ENCODE data around the gene OTUB2. TPM values are rescaled to one million over a fixed set of nuclear protein-coding genes. Genes with fewer than 3 reads are reported as not detected.

OTUB2 gene
- total RNA-seq, 2 experiments from 2014 or later = 0.47 to 0.60 TPM

DNA sequence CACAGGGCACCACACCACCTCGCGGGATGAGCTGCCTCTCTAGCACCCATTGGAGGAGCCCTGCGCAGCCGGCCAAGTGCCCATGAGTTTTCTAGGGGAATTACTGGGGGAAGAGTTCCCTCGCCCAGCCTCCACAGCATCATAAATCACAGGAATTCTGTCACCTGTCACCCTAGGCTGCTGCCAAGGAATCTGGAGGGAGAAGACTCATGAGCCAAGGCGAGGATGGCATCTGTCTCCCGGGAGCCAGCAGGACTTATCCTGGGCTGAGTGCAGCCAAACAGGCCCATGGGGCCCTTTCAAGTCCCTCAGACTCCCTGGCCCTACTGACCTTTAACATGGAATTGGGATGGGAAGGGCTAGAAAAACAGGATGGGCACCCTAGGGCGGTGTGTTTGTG lies 7.8 kb upstream of the OTUB2 start:
- Mint-ChIP-seq H3K4me3 (no peak overlapping the region), H3K9me3 (no peaks in the 10 kb centered on the region), H3K4me1 (peaks cover 30% of the 10 kb centered on the region), H3K36me3 (no peaks in the 10 kb centered on the region), H3K27ac (no peak overlapping the region), H3K27me3 (peaks cover 39% of the 10 kb centered on the region)
- POLR2A ChIA-PET = no interaction called here
- ATAC-seq (ENCODE audit: low read depth) (no peak), DNase-seq (no peak)

GRCh38 chr14:94019329-94019728 lies 6.8 kb upstream of the OTUB2 start:
- H3K27me3 Mint-ChIP-seq = peaks cover 39% of the 10 kb centered on the region
- no peak overlapping the region for H3K4me3 Mint-ChIP-seq
- H3K9me3 Mint-ChIP-seq = no peaks in the 10 kb centered on the region
- POLR2A ChIA-PET = no interaction called here
- DNase-seq (no peak), ATAC-seq (ENCODE audit: low read depth) (no peak)
- H3K4me1 Mint-ChIP-seq = peaks cover 29% of the 10 kb centered on the region
- H3K36me3 Mint-ChIP-seq = no peaks in the 10 kb centered on the region
- H3K27ac Mint-ChIP-seq = no peak overlapping the region

DNA sequence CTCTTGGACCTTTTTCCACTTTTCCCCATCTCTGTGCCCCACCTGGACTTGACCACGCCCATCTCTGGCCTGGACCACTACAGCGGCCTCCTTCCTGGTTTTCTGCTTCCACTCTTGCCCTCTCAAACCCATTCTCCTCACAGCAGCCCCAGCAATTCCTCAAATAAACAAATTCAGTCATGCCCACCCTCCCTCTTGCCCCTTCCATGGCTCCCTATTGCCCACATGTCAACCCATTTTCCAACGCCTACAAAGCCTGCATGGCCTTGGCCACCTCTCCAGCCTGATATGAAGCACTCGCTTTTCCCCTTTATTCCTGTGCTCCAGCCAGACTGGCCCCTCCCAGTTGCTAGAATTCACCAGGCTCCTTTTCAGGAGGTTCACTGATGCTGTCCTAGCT lies 5.9 kb upstream of the OTUB2 start:
- Mint-ChIP-seq H3K4me1 (peaks cover 29% of the 10 kb centered on the region), H3K4me3 (no peak overlapping the region), H3K27me3 (peaks cover 34% of the 10 kb centered on the region), H3K36me3 (no peaks in the 10 kb centered on the region), H3K9me3 (no peaks in the 10 kb centered on the region), H3K27ac (no peak overlapping the region)
- ATAC-seq (ENCODE audit: low read depth) = no peak
- POLR2A ChIA-PET = no interaction called here
- no peak for DNase-seq

GRCh38 chr14:94021001-94021400 lies 5.1 kb upstream of the OTUB2 start:
- no peak for ATAC-seq (ENCODE audit: low read depth)
- Mint-ChIP-seq H3K36me3 (no peaks in the 10 kb centered on the region), H3K4me1 (peaks cover 32% of the 10 kb centered on the region), H3K27me3 (peaks cover 28% of the 10 kb centered on the region), H3K27ac (peak overlapping the region; percentile 11), H3K4me3 (no peak overlapping the region), H3K9me3 (no peaks in the 10 kb centered on the region)
- POLR2A ChIA-PET = no interaction called here
- no peak for DNase-seq

DNA sequence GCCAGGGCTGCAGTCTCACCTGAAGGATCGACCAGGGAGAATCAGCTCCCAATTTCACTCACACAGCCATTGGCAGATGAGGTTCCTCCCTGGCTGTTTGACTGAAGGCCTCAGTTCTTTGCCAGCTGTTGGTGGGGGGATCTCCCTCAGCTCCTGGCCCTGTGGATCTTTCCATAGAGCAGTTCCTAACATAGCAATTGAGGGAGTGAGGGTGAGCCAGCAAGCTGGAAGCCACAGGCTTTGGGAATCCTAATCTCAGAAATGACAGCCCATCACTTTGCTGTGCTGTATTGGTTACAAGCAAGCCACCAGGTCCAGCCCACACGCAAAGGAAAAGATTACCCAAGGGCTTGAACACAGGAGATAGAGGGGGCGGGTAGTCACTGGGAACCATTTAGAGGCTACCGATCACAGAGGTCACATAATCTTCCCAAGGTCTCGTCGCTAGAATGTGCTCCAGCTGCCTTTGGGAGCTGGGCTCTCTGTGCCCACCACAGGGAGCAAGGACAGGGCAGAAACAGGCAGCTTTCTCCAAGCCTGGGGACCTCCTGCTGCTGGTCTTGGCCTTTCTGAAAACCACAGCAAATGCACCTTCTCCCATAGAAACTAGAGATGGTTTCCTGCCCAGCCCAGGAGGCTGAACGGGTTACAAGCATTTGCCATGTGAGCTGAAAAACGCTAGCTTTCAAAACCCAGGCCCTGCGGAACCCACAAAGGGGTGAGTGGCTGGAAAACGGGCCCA lies 4.6 kb upstream of the OTUB2 start:
- Mint-ChIP-seq H3K27ac (peak overlapping the region; percentile 54), H3K9me3 (no peaks in the 10 kb centered on the region), H3K36me3 (no peaks in the 10 kb centered on the region), H3K27me3 (peaks cover 26% of the 10 kb centered on the region), H3K4me1 (peaks cover 34% of the 10 kb centered on the region), H3K4me3 (peak overlapping the region; percentile 52)
- DNase-seq (no peak), ATAC-seq (ENCODE audit: low read depth) (no peak)
- POLR2A ChIA-PET = no interaction called here

DNA sequence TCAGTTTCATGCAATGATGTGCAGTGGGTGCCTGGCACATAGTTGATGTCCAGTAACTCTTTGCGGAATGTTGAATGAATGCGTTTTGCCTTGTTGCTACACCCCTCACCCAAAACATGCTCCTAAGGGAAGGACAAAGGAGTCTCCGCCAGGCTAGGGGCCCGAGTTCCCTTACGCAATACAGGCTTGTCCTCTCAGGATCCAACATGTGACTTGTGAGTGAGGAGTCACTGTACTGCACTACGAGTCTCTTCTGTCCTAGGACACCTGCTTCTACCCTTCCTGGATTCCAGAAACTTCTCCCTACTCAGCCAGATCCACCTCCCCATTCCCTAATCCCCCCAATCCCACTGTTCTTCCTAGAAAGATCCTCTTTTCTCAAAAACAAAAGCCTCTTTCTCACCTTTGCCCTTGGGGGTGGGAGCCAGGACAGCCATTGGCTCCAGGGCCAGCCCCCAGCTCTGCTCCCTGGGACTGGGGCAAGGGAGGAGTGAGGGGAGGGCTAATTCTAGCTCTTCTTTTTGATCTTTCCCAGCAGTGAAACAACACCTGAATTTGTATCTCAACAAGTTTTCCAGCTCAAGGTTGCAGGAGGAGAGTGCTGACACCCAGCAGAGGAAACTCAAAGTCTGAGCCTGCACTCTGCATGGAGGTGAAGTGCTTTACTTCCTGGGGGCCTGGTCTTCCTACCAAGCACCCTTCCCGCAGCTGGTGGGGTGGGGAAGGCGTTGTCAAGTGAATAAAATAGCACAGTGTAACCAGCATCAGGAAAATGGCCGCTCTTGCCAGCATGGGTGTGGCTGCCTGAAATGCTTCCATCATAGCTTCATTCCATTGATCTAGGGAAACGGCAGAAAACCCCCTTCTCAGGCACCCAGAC lies 3.4 kb upstream of the OTUB2 start:
- H3K36me3 Mint-ChIP-seq = no peaks in the 10 kb centered on the region
- no peaks in the 10 kb centered on the region for H3K9me3 Mint-ChIP-seq
- H3K4me3 Mint-ChIP-seq = peak overlapping the region; percentile 52
- H3K27ac Mint-ChIP-seq = peak overlapping the region; percentile 4
- H3K27me3 Mint-ChIP-seq = peaks cover 20% of the 10 kb centered on the region
- DNase-seq = no peak
- ATAC-seq (ENCODE audit: low read depth) = no peak
- POLR2A ChIA-PET = no interaction called here
- H3K4me1 Mint-ChIP-seq = peaks cover 34% of the 10 kb centered on the region

DNA sequence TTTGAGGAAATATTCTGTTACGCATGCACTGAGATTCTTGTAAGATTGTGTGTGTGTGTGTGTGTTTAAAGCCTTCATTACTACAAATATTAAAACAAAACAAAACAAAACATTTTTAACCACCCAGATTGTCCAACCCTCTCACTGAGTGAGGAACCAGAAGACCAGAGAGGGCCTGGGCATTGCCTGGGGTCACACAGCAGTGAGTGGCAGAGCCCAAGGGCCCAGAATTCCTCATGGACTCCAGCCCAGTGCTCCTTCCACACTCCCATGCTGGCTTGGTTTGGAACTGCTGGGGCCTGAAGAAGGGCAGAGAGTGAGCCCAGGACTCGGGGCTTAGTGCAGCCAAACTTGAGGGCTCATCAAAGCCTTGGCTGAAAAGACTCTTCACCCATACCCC lies 1.6 kb upstream of the OTUB2 start:
- ATAC-seq (ENCODE audit: low read depth) (no peak), DNase-seq (no peak)
- no peaks in the 10 kb centered on the region for H3K36me3 Mint-ChIP-seq
- POLR2A ChIA-PET = no interaction called here
- no peaks in the 10 kb centered on the region for H3K9me3 Mint-ChIP-seq
- H3K27ac Mint-ChIP-seq = no peak overlapping the region
- peaks cover 11% of the 10 kb centered on the region for H3K27me3 Mint-ChIP-seq
- H3K4me3 Mint-ChIP-seq = no peak overlapping the region
- peaks cover 41% of the 10 kb centered on the region for H3K4me1 Mint-ChIP-seq

DNA sequence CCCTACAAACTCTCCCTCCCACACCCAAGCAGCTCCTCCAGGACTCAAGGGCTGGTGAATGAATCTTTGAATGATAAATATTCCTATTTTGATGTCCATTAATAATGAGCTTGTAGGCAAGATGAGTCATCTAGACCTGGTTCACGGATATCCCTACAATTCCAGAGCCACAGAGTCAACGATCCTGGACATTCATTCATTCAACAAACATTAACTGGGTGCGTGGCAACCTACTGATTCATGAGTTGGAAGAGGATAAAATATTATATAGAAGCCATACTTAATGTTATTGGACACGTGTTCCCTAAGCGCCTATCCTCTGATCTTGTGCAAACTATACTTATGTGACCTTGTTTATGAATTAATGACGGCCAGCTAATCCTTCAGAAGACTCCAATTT lies 420 bp upstream of the OTUB2 start:
- POLR2A ChIA-PET = interaction anchor here (0.9 to 1.3 kb wide), 3 partner anchors 14 to 86 kb away, joined by 6 to 7 read pairs (median 6); partner anchors contain the start of genes DDX24 and IFI27L1
- peaks cover 37% of the 10 kb centered on the region for H3K4me1 Mint-ChIP-seq
- no peak for DNase-seq
- H3K27ac Mint-ChIP-seq = peak overlapping the region; percentile 60
- no peaks in the 10 kb centered on the region for H3K36me3 Mint-ChIP-seq
- peaks cover 3% of the 10 kb centered on the region for H3K27me3 Mint-ChIP-seq
- no peaks in the 10 kb centered on the region for H3K9me3 Mint-ChIP-seq
- ATAC-seq (ENCODE audit: low read depth) = no peak
- H3K4me3 Mint-ChIP-seq = peak overlapping the region; percentile 73

GRCh38 chr14:94026889-94027469 lies 839 bp downstream of the OTUB2 start:
- Mint-ChIP-seq H3K4me1 (peaks cover 24% of the 10 kb centered on the region), H3K9me3 (no peaks in the 10 kb centered on the region), H3K36me3 (no peaks in the 10 kb centered on the region), H3K4me3 (peak overlapping the region; percentile 38), H3K27ac (no peak overlapping the region), H3K27me3 (no peaks in the 10 kb centered on the region)
- ATAC-seq (ENCODE audit: low read depth) (no peak), DNase-seq (no peak)
- POLR2A ChIA-PET = no interaction called here

DNA sequence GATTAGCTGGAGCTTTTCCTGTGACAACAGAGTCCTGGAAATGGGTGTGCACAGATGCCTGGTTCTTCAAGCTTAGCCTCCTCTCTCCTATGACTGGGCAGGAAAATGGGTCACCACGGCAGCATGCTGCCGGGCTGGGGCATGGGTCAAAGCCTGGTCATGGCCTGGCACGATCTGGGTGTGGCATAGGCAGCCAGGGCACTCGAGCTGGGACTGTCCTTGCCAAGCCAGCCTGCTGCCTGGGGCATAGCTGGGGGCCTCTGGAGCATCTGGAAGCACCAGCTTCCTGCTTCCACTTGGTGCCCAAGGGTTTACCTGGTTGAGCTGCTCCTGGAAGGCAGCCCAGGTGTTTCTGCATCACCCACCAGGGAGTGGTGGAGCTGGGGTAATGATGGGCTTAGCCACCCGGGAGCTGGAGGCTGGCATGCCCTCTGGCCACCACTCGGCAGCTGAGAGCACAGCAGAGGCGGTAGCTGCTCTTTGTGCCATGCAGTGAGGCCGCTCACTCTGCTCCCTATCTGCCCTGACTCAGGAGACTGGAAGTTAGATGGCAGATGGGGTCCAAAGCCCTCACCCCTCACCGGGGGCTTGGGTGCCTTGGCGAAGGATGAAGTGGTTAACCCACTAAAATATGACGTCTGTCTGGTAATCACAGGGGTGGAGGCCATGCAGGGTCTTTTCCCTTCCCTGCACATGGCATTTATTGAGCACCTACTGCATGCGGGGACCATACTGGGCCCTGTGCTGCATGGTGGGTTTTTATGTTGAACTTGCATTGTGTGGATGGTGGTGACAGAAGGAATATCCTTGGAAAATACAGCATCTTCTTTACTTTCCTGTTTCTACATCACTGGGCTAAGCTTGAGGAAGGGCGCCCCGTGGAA lies 1.7 kb downstream of the OTUB2 start:
- Mint-ChIP-seq H3K36me3 (no peaks in the 10 kb centered on the region), H3K27ac (no peak overlapping the region), H3K9me3 (no peaks in the 10 kb centered on the region), H3K4me1 (peaks cover 16% of the 10 kb centered on the region), H3K4me3 (peak overlapping the region; percentile 38), H3K27me3 (peaks cover 4% of the 10 kb centered on the region)
- no peak for ATAC-seq (ENCODE audit: low read depth)
- POLR2A ChIA-PET = no interaction called here
- no peak for DNase-seq

DNA sequence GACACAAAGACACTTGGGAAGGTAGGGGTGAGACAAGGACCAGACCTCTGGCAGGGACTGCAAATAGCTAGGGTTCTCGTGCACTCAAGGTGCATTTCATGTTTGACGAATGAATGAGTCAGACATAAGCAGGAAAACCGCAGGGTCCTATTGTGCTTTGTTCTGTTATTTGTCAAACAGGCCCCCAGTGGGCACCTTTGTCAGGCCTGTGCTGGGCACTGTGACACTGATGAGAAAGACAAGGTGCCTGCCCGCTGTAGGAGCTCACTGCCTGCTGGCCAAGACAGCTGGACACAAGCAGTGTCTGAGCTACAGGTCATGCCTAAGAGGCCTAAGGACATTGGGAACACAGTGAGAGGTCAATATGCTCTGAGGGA lies 2.3 kb downstream of the OTUB2 start:
- Mint-ChIP-seq H3K36me3 (no peaks in the 10 kb centered on the region), H3K27ac (no peak overlapping the region), H3K4me1 (peaks cover 12% of the 10 kb centered on the region), H3K27me3 (peaks cover 4% of the 10 kb centered on the region), H3K4me3 (peak overlapping the region; percentile 15), H3K9me3 (no peaks in the 10 kb centered on the region)
- ATAC-seq (ENCODE audit: low read depth) (no peak), DNase-seq (no peak)
- POLR2A ChIA-PET = no interaction called here

GRCh38 chr14:94029265-94029664 lies 3.1 kb downstream of the OTUB2 start:
- H3K36me3 Mint-ChIP-seq = no peaks in the 10 kb centered on the region
- no peak overlapping the region for H3K4me3 Mint-ChIP-seq
- H3K27me3 Mint-ChIP-seq = peaks cover 4% of the 10 kb centered on the region
- POLR2A ChIA-PET = no interaction called here
- H3K4me1 Mint-ChIP-seq = peaks cover 12% of the 10 kb centered on the region
- H3K9me3 Mint-ChIP-seq = no peaks in the 10 kb centered on the region
- no peak overlapping the region for H3K27ac Mint-ChIP-seq
- no peak for DNase-seq
- ATAC-seq (ENCODE audit: low read depth) = no peak

DNA sequence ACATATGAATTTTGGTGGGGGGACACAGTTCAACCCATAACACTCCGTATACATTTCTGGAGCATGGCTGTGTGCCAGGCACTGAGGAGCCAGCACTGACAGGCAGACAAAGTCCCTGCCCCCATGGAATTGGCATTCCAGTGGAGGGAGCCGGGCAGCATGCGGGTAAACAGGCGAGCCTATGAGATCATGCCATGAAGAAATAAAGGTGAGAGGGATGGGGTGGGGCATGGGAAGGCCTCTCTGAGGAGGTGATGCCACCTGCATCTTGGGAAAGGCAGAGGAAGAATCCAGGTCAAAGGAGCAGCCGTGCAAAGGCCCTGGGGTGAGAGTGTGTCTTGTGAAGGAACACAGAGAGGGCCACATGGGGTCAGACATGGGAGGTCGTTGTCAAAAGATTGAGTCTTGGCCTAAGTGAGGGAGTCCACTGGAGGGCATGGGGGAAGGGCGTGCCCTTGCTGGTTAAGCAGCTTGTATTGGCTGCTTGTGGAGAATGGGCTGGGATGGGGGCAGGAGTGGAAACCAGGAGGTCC lies 3.6 kb downstream of the OTUB2 start:
- no peak overlapping the region for H3K4me3 Mint-ChIP-seq
- POLR2A ChIA-PET = no interaction called here

More for the DNA sequence above, 3.6 kb downstream of the OTUB2 start:
- H3K36me3 Mint-ChIP-seq = no peaks in the 10 kb centered on the region
- H3K4me1 Mint-ChIP-seq = peaks cover 12% of the 10 kb centered on the region
- DNase-seq (no peak), ATAC-seq (ENCODE audit: low read depth) (no peak)
- no peaks in the 10 kb centered on the region for H3K9me3 Mint-ChIP-seq
- H3K27ac Mint-ChIP-seq = no peak overlapping the region
- peaks cover 4% of the 10 kb centered on the region for H3K27me3 Mint-ChIP-seq
